Measurements from ENCODE around the gene BFSP1.

DNA sequence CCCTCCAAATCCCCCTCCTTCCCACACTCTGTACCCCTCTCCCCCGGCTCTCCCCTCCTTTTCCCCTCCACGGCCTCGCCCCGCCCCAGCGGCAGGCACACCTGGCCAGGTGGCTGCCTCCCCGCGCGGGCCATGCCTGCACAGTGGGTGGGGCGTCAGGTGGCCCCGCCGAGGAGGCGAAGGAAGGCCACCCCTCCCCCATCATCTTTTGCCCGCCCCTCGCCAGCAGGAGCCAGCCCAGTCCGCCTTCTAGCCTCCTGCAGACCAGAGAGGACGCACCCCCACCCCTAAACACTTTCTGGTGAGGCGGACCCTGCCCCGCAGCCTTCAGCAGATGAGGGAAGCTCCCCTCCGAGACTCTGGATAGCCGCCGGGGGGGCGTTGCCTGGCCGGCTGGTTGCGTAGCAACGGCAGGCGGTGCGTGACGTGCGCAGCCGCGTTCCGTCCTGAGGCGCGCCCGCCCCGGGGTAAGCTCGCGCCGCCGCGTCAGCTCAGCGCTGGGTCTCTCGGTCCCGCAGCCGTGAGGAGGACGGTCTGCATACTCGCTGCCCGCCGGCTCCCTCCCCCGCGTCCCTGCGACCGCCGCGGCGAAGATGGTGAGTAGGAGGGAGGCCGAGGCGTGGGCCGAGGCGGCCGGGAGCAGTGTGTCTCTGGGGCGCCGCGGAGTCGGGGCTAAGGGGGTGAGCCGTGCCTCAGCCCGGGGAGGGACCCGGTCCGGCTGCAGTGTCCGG lies 38.6 kb upstream of the BFSP1 start, which contains the start of gene DSTN:
- TF ChIP-seq GATA2 (IDR thresholded peaks at IDR 0.05; ENCODE audit: low read depth, low read length) = no peak
- no peak for TF ChIP-seq GATA3 (IDR thresholded peaks at IDR 0.05; ENCODE audit: low read depth, low read length)

Data from SH-SY5Y (cell line).